ENCODE results near the gene GNAL.
"Not testable (repeated sequence)": the region's sequence is repeated elsewhere in the genome, so short reads cannot be mapped to it uniquely, and the experiment has no call there.

Gene GNAL

GRCh38 chr18:11884396-11885030, 195.4 kb downstream of the GNAL start:
- no peak for FAIRE-seq

GRCh38 chr18:11885278-11885947, 196.3 kb downstream of the GNAL start:
- no peak for FAIRE-seq

- no peak for FAIRE-seq
Measured at GRCh38 chr18:11886577-11887110, 197.6 kb downstream of the GNAL start.

- no peak for FAIRE-seq
Measured at GRCh38 chr18:11887328-11888128, 198.5 kb downstream of the GNAL start.

- no peak for FAIRE-seq
Measured at GRCh38 chr18:11888726-11889125, 199.7 kb downstream of the GNAL start.

GRCh38 chr18:11889284-11889683, 200.2 kb downstream of the GNAL start:
- no peak for FAIRE-seq

- FAIRE-seq: no peak
Measured at GRCh38 chr18:11891737-11892136, 202.7 kb downstream of the GNAL start.

- FAIRE-seq: not testable (repeated sequence)
Measured at GRCh38 chr18:11892438-11892837, 203.4 kb downstream of the GNAL start.

- no peak for FAIRE-seq
Measured at GRCh38 chr18:11897781-11898180, 208.7 kb downstream of the GNAL start.

- FAIRE-seq: no peak
Measured at GRCh38 chr18:11899063-11899462, 210.0 kb downstream of the GNAL start.

- no peak for FAIRE-seq
Measured at GRCh38 chr18:11901826-11902438, 212.9 kb downstream of the GNAL start.

- FAIRE-seq: no peak
Measured at GRCh38 chr18:11902522-11903292, 213.6 kb downstream of the GNAL start.

- FAIRE-seq: no peak
Measured at GRCh38 chr18:11905613-11906012, 216.5 kb downstream of the GNAL start.

GRCh38 chr18:11906176-11906575, 217.1 kb downstream of the GNAL start:
- no peak for FAIRE-seq

GRCh38 chr18:11906926-11907874, 218.1 kb downstream of the GNAL start:
- no peak for FAIRE-seq

- FAIRE-seq: no peak
Measured at GRCh38 chr18:11908182-11909060, 219.4 kb downstream of the GNAL start, which contains the start of gene MPPE1. TSS of gene MPPE1 (minus strand) at chr18:11908317. CDS start at chr18:11897264, 11,053 bp downstream.

- no peak for FAIRE-seq
Measured at GRCh38 chr18:11909061-11909455, 220.0 kb downstream of the GNAL start.

GRCh38 chr18:11909591-11910026, 220.5 kb downstream of the GNAL start:
- FAIRE-seq: no peak

- FAIRE-seq: not testable (repeated sequence)
Measured at GRCh38 chr18:11916880-11917279, 227.8 kb downstream of the GNAL start.

- not testable (repeated sequence) for FAIRE-seq
Measured at GRCh38 chr18:11919522-11919921, 230.5 kb downstream of the GNAL start.
